Skin epidermis (tissue), 12 donors: Measurements from ENCODE around the gene CAPRIN1.
A peak's percentile ranks its signal among the peaks of the same experiment; 100 is the strongest.
"Not testable (repeated sequence)": the region's sequence is repeated elsewhere in the genome, so short reads cannot be mapped to it uniquely, and the experiment has no call there.

Source experiments
- H3K27ac ChIP-seq, 21 experiments: fragments of 200-600 bp; sonication (generic) in 11 of 21; one replicate each; pipeline ENCODE4 v1.5.0; 2020; ENCODE audit warnings: mild to moderate bottlenecking in 3 of 21, inconsistent platforms in 2 of 21, moderate library complexity in 2 of 21
- H3K4me3 ChIP-seq, 7 experiments: fragments of 200-600 bp; sonication (generic) in 2 of 7; one replicate each; pipeline ENCODE4 v1.5.0; 2020; ENCODE audit warnings: inconsistent platforms in 2 of 7, mild to moderate bottlenecking in 2 of 7, moderate library complexity in 1 of 7

Gene CAPRIN1

GRCh38 chr11:34072832-34073231, 21.3 kb downstream of the CAPRIN1 start:
- no peak overlapping the region for H3K4me3 ChIP-seq

GRCh38 chr11:34074391-34074790, 22.9 kb downstream of the CAPRIN1 start:
- Histone ChIP-seq H3K27ac (peak overlapping the region in 3 of 21 experiments; percentile 13 to 51 (median 15)), H3K4me3 (no peak overlapping the region)

More at GRCh38 chr11:34072832-34073231, 21.3 kb downstream of the CAPRIN1 start:
- H3K27ac ChIP-seq = no peak overlapping the region

DNA sequence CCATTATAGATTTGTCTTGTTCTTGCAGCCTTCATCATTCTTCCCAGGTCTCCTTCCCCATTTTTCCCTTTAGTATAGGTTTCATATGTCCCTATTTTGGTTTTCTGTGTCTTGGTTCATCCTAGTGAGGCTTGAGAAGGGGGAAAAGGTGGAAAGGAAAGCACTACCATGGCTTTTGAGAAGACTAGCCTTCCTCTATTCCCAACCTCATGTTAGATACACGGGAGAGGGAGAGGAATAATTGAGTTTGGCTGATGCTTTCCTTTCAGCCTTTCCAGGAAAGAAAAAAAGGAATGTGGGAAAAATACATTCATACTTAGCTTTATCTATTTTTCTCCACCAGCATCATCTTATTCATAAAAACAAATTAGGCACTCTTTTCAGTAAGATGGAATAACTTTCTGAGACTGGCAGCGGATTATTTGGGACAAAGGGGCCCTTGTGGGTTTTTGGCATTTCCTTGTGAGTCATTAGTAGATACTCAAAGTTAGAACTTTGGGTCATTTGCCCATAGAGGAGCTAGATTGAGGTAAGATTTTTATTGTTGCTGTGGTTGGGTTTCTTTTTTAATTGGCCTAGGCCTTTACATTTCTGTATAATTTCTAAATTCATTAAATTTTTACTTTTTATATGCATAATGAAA, 23.8 kb downstream of the CAPRIN1 start:
- peak overlapping the region in 2 of 21 experiments; percentile 13 to 51 for H3K27ac ChIP-seq

DNA sequence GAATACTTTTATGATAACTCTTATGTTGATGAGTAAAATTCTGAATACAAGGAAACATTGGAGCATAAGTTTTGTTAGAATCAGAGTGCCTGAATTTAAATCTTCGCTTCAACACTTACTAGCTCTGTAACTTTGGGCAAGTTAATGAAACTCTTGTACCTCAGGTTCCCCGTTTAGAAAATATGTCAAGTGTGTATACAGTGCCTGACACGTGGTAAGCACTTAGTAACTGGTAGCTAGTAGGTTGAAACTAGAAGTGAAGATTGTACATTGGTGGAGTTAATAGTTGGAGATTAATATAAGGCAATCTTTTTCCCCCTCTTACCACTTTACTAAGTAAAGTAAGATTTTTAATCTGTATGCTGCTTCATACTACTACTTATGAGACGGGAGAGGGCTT, 29.1 kb downstream of the CAPRIN1 start:
- Histone ChIP-seq H3K27ac (no peak overlapping the region), H3K4me3 (no peak overlapping the region)

More for the DNA sequence above, 23.8 kb downstream of the CAPRIN1 start:
- no peak overlapping the region for H3K4me3 ChIP-seq

- H3K4me3 ChIP-seq = no peak overlapping the region
- H3K27ac ChIP-seq = no peak overlapping the region
These were observed 33.1 kb downstream of the CAPRIN1 start for GRCh38 chr11:34084637-34085036.

DNA sequence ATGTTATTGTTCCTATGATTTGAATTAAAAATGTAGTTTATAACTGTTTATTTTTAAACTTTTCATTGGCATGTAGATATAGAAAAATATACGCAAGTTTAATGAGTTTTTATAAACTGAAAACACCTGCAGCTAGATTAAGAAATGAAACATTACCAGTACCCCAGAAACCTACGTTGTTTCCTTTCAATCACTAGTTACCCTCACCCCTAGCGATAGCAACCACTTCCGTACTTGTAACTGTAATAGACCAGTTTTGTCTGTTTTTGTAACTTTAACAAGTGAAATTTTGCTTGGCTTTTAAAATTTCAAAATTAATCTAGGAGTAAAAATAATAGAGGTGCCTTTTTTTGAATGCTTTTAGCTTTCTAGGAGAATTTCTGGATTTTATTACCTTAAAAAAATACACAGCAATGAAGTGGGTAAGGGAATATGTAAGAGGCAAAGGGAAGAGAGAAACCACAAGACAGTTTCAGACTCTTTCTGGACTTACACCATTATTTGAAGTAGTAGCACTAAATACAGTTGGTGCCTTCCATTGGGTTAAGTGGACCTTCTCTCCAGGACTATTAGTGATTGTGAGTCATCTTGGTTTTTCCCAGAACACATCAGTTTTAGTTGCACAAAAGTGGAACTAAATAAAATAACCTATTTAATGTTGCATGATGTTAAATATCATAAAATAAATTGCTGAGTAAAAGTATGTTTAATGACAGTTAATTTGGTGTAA, 35.2 kb downstream of the CAPRIN1 start:
- H3K27ac ChIP-seq = peak overlapping the region in 2 of 21 experiments; percentile 24 to 27
- H3K4me3 ChIP-seq = no peak overlapping the region

- H3K27ac ChIP-seq = no peak overlapping the region
- no peak overlapping the region for H3K4me3 ChIP-seq
These were observed 40.3 kb downstream of the CAPRIN1 start for GRCh38 chr11:34091825-34092224.

GRCh38 chr11:34094900-34095299, 43.4 kb downstream of the CAPRIN1 start:
- H3K27ac ChIP-seq, H3K4me3 ChIP-seq: not testable (repeated sequence)

DNA sequence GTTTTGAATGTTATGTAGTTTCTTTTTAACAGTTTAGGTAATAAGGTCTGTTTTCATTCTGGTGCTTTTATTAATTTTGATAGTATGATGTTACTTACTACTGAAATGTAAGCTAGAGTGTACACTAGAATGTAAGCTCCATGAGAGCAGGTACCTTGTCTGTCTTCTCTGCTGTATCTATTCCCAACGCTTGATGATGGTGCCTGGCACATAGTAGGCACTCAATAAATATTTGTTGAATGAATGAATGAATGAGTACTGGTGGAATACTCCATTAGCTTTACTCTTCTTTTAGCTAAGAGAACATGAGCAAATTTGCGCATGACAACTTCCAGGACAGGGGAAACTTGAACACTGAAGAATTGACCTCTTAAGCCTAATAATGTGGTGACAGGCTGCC, 47.3 kb downstream of the CAPRIN1 start:
- Histone ChIP-seq H3K4me3 (no peak overlapping the region), H3K27ac (no peak overlapping the region)

DNA sequence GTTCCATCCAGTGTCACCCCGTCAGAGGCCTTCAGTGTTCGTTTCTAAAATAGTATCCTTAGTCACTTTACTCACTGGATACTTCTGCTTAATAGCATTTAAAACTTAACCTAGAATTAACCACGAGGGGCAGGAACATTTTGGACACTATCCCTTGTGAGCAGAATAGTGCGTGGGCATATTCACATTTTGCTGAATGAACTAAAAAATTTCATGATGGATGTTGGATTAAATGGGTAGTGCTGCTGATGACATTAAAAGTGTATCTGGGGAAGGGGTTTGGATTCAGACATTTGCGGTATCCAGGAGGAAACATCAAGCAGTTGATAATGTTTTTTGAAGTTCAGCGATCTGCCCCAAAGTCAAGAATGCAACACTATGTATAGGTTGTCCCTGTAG, 53.1 kb downstream of the CAPRIN1 start:
- H3K4me3 ChIP-seq = peak overlapping the region; percentile 51 to 91 (median 78)
- H3K27ac ChIP-seq = peak overlapping the region; percentile 52 to 97 (median 93)

DNA sequence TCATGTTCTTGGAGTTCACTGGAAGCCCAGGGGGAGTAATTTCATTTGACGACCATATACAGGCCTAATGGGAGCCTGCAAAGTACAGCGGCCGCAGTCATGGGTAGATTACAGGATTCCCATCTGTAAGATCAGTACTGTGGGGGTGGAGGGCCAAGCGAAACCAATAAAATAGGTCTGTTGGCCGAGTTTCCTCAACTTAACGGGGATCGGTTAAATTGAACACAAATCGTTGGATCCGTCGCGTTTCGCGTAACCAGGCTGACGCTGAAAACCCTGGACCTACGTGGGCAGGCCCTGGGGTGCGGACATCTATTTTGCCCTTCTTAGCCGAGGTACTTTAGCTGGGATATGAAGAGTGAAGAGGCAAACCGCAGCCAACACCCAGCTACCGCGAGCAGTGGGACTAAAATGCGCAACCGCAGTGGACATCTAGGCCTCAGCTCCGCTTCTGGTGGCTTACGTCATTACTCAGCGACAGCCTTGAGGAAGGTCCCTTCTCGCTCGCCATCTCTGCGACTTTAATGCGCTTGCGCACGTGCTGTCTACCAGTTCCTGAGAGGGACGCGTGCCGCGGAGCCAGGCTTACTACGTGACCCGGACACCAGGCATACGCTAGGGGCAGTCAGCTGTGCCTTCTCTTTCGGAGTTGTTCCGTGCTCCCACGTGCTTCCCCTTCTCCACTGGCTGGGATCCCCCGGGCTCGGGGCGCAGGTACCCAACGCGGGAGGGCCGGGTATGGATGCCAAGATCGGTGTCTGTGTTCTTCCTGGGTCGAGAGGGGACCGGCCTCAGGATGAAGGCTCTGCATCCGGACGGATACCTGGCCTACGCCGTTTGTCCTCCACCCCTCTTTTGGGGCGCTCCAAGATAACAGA, 53.8 kb downstream of the CAPRIN1 start, which contains the start of gene NAT10:
NAT10 (plus strand) TSS at position 551 of the 878 bp plus-strand sequence. CDS start 2,597 bp downstream, outside the sequence.
- Histone ChIP-seq H3K4me3 (peak within 1 kb of the TSS; percentile 51 to 91 (median 78)), H3K27ac (peak within 1 kb of the TSS; percentile 52 to 97 (median 93))

DNA sequence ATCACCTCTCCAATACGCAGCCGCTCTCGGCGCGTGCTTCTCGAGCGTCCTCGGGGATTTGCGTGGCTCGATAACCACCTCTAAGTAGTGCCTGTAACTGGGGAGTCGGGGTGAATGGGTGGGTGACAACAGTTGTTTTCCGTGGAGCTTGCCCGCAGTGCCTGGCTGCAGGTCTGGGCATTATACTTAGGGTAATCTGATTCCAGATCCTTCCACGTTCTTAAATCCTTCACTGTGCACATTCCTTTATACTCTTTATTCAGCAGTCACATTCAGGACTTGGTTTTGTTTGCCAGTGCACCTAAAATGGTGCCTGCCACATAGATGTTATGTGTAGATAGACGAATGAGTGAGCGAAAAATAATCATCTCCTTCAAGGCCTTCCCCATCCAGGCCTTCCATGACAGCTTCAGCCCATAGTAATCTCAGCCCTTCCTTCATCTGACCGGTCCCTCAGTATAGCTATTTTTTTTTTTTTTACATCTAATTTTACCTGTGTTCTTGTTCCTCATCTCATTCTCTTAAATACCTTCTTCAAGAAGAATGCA, 54.5 kb downstream of the CAPRIN1 start:
- Histone ChIP-seq H3K27ac (peak overlapping the region; percentile 21 to 97 (median 93)), H3K4me3 (peak overlapping the region; percentile 51 to 91 (median 78))

- H3K4me3 ChIP-seq = no peak overlapping the region
- H3K27ac ChIP-seq = no peak overlapping the region
These were observed 60.3 kb downstream of the CAPRIN1 start for GRCh38 chr11:34111722-34112270.

DNA sequence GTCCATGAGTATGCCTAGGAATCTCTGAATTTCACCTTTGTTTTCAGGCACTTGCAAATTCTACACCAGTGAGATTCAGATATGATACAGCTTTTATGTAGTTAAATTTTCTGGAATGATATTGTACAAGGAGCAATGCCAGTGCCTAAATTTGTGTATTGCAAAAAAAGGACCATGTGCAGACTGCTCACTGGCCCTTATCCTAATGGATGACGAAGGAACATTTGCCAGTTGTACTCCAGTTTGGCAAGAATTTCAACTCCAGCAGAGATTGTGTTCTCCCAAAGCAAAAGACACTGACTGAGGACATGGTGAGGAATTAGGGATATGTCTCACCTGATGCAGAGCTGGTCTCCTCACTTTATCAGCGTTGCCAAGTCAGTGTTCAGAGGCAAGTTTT, 62.5 kb downstream of the CAPRIN1 start:
- H3K27ac ChIP-seq = no peak overlapping the region
- no peak overlapping the region for H3K4me3 ChIP-seq

- H3K4me3 ChIP-seq = no peak overlapping the region
- H3K27ac ChIP-seq = no peak overlapping the region
These were observed 62.9 kb downstream of the CAPRIN1 start for GRCh38 chr11:34114471-34114870.

- H3K4me3 ChIP-seq = no peak overlapping the region
- no peak overlapping the region for H3K27ac ChIP-seq
These were observed 69.1 kb downstream of the CAPRIN1 start for GRCh38 chr11:34120651-34121050.

DNA sequence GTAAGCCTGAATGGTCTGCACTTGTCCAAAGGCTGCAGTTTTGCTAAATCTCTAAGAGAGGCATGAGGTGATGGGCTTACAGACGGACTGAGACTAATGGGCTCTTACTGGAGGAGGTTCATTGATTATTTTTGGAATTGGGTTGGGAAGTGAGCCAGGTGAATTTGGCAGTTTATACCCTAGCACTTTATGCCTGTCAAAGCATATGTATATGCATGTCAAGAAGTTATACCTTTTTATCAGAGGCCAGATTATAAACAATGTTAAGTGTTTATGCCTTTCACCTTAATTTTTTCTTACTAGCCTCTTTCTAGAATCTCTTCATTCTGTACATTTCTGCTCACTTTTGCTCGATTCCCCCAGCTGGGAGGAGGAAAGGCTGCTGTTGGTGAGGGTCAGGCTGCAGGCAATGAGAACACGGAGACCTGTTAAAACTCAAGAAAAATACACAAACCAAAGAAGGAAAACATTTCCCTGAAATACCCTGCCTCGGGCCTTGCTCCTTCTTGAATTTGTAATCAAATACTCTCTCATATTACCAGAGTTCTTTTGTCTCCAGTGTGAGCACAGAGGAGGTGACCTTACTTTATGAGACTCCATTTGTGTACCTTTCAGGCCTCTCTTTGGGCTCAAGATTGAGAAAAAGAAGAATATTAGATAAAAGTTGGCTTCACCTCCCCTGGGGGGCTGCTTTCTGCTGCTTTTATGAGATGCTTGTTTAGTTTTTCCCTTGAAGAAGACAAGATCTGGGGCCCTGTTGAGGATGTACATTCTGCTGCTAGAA, 73.5 kb downstream of the CAPRIN1 start:
- no peak overlapping the region for H3K4me3 ChIP-seq
- H3K27ac ChIP-seq = no peak overlapping the region

DNA sequence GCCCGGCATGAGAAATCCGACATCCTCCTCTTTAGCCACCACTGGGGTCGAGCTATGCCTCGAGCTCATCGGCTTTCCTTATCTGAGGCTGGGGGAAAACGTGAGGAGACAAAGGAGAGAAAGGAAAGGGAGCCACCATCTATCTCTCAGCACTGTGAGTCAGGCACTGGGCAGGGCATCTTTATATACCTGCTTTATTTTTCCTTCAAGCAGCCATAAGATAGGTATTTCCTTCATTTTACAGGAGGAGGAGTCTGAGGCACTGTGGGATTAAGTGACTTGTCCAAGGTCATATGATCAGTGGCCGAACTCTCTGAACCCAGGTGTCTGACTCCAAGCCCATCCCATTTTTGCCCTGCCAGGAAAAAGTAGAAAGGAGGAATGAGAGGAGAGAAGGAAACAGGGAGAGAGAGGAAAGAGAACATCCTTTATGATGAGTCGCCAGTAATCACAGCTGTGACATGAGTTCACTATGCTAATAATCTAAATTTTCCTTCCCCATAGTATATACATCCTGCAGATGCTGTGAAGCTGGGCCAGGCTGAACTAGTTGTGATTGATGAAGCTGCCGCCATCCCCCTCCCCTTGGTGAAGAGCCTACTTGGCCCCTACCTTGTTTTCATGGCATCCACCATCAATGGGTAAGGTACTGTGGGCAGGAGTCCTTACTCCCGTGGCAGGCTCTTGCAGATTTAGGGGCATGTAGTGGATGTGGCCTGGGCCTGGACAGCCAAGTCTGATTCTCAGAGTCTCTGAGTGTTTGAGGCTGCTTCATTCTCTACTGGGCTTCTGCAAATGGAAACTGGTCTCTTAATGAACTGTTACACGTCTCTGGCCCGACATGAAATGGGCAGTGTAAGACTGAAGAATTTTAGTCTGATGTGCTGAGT, 75.7 kb downstream of the CAPRIN1 start:
- Histone ChIP-seq H3K4me3 (no peak overlapping the region), H3K27ac (no peak overlapping the region)
